WTC11 (cell line): ENCODE results near the gene UBFD1.

Experiments used
- ATF6 ChIP-seq: sonication (generic); formaldehyde crosslinking; IDR thresholded peaks from 2 replicates; pipeline ENCODE4 v1.8.1; 2023; ENCODE audit warnings: mild to moderate bottlenecking, missing genetic modification reagents
- CBFB ChIP-seq: sonication (generic); formaldehyde crosslinking; IDR thresholded peaks from 2 replicates; pipeline ENCODE4 v1.8.1; 2022; ENCODE audit warnings: mild to moderate bottlenecking, low read depth, missing genetic modification reagents
- IRF1 ChIP-seq: sonication (generic); formaldehyde crosslinking; IDR thresholded peaks from 2 replicates; pipeline ENCODE4 v1.8.0; 2023; ENCODE audit warnings: missing genetic modification reagents
- ZNF138 ChIP-seq: sonication (generic); formaldehyde crosslinking; conservative IDR thresholded peaks from 2 replicates; pipeline ENCODE4 v1.8.1; 2022; ENCODE audit warnings: mild to moderate bottlenecking, moderate library complexity, missing genetic modification reagents
- ZNF232 ChIP-seq: sonication (generic); formaldehyde crosslinking; IDR thresholded peaks from 2 replicates; pipeline ENCODE4 v1.8.0; 2022; ENCODE audit warnings: mild to moderate bottlenecking, missing genetic modification reagents
- TF ChIP-seq, protein P1 (sequence below): fragments of 200-600 bp; IDR thresholded peaks from 2 replicates; pipeline ENCODE4 v1.8.0; 2022; ENCODE audit warnings: antibody characterized with exemption
- TF ChIP-seq, protein P2 (sequence below): sonication (generic); formaldehyde crosslinking; IDR thresholded peaks from 2 replicates; pipeline ENCODE4 v1.8.1; 2023; ENCODE audit warnings: mild to moderate bottlenecking, missing genetic modification reagents, moderate library complexity

DNA sequence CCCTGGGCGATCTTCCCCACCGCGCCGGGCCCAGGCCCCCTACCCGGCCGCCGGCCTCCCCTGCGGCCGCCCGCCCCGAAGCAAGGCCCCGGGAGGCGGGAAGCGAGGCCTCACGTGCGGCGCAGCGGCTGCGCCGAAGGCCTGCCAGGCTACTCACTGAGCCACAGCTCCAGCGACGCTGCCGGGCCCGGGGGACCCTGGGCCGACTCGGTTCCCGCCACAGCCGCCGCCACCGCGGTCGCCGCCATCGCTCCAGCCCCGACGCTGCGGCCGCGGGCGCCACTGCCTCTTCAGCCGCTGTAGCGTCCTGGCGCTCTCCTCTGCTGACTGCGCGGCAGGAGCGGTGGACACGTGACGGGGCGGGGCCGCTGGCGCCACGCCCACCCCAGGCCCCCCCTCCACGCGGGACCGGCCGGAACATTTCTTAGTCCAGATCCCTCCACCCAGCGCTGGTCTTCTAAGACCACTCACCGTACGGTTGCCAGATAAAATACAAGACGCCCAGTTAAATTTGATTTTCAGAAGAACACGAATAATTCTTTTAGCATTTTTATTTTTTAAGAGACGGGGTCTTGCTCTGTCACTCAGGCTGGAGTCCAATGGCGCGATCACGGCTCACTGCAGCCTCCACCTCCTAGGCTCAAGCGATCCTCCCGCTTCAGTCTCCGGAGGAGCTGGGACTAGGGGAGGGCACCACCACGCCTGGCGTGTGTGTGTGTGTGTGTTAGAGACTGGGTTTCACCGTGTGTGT, 47.2 kb upstream of the UBFD1 start, which contains the start of gene GGA2:
- TF ChIP-seq, protein P1, sequence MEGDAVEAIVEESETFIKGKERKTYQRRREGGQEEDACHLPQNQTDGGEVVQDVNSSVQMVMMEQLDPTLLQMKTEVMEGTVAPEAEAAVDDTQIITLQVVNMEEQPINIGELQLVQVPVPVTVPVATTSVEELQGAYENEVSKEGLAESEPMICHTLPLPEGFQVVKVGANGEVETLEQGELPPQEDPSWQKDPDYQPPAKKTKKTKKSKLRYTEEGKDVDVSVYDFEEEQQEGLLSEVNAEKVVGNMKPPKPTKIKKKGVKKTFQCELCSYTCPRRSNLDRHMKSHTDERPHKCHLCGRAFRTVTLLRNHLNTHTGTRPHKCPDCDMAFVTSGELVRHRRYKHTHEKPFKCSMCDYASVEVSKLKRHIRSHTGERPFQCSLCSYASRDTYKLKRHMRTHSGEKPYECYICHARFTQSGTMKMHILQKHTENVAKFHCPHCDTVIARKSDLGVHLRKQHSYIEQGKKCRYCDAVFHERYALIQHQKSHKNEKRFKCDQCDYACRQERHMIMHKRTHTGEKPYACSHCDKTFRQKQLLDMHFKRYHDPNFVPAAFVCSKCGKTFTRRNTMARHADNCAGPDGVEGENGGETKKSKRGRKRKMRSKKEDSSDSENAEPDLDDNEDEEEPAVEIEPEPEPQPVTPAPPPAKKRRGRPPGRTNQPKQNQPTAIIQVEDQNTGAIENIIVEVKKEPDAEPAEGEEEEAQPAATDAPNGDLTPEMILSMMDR = no peak
- TF ChIP-seq ZNF138 (no peak), ZNF232 (CRISPR knock-in tag) (peak; percentile 77; the same call in 1 of the 2 replicates), ATF6 (CRISPR knock-in tag) (no peak), IRF1 (CRISPR knock-in tag) (no peak), CBFB (CRISPR knock-in tag) (no peak)
- TF ChIP-seq, protein P2, sequence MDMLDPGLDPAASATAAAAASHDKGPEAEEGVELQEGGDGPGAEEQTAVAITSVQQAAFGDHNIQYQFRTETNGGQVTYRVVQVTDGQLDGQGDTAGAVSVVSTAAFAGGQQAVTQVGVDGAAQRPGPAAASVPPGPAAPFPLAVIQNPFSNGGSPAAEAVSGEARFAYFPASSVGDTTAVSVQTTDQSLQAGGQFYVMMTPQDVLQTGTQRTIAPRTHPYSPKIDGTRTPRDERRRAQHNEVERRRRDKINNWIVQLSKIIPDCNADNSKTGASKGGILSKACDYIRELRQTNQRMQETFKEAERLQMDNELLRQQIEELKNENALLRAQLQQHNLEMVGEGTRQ (CRISPR knock-in tag) = peak; percentile 97
